Stimulated activated CD8-positive, alpha-beta memory T cell treated with anti-CD3 and anti-CD28 coated beads, Interleukin-2, amount 100 ng/mL, for 48 hours (primary cell): ENCODE measurements around the gene LGALS7B.
"Not testable (repeated sequence)": the region's sequence is repeated elsewhere in the genome, so short reads cannot be mapped to it uniquely, and the experiment has no call there.

Experiments
- DNase-seq, 2 donors: peaks; one replicate each; pipeline ENCODE4 v3.0.0-alpha.2; 2020; ENCODE audit warnings: low read depth in 2 of 2

LGALS7B gene

GRCh38 chr19:38788478-38789243 lies at the start of gene LGALS7B:
Gene LGALS7B (plus strand): TSS chr19:38789200. CDS start chr19:38789227, 27 bp downstream.
- DNase-seq, result no peak

DNA sequence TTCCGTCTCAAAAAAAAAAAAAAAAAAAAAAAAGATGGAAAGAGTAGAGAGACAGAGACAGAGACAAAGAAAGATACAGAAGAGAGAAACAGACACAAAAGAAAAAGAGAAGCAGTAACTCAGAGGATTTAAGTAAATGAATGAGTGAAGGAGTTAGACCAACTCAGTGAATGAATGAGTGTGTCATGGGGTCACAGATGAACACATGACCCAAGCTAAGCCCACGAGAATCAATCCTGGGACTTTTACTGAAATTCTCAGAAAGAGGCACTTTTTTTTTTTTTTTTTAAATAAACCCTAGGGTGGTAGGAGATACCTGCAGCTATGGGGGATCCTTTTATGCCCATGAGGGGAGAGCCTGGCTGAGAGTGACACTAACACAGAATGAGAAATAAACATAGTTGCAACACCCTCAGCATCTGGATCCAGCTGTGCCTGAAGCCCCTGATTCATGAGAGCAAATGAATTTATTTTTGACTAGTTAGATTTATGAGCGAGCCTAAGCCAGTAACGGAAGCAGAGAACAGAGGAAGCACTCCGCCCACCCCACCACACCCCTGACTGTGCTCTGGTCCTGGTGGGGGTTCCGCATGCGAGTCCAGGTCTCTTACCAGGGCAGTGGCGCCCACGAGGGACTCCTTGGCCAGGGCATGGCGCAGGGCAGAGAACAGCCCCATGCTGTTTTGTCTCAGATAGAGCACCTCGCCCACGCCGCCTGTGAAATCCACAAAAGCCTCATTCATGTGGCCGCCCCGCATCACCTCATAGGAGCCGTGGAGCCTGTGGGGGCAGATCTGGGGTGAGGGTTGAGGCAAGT lies 49.4 kb upstream of the LGALS7B start:
- no peak for DNase-seq

DNA sequence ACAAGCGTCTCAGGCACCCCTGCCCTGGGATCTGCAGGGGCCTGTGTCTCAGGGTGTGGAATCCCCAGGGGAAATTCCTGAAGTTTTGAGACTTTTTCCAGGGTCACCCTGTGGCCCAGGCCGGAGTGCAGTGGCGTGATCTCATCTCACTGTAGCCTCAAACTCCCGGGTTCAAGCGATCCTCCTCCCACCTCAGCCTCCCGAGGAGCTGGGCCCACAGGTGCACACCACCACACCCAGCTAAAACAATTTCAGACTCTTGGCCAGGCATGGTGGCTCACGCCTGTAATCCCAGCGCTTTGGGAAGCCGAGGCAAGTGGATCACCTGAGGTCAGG lies 48.8 kb upstream of the LGALS7B start:
- DNase-seq, result no peak

- no peak for DNase-seq
These were observed 48.1 kb upstream of the LGALS7B start for GRCh38 chr19:38740932-38741331.

GRCh38 chr19:38741670-38742069 lies 47.3 kb upstream of the LGALS7B start:
- no peak for DNase-seq

GRCh38 chr19:38742296-38742695 lies 46.7 kb upstream of the LGALS7B start:
- no peak for DNase-seq

DNA sequence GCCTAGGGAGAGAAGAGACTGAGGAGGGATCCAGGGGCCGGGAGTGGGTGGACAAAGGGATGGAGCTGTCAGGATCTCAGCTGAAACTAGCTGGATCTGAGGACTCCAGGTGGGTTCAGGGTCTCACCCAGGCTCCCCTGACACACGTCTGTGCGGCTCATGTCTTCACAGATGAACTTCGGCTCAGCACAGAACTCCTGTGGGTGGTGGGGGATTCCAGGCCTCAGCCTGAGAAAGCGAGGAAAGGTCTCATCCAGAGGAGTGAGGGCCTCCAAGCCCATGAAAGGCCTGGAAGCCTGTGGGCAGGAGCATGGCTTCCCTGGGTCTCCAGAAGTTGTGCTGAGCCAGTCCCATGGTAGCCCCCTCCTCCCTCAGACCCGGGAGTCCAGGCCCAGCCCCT lies 46.1 kb upstream of the LGALS7B start:
- DNase-seq, result no peak

GRCh38 chr19:38743394-38744297 lies 45.4 kb upstream of the LGALS7B start:
- DNase-seq, result no peak

- no peak for DNase-seq
These were observed 44.7 kb upstream of the LGALS7B start, which contains the start of gene CAPN12 for GRCh38 chr19:38744298-38744681. Gene CAPN12 (minus strand): TSS chr19:38744474. CDS start chr19:38744165, 309 bp downstream.

DNA sequence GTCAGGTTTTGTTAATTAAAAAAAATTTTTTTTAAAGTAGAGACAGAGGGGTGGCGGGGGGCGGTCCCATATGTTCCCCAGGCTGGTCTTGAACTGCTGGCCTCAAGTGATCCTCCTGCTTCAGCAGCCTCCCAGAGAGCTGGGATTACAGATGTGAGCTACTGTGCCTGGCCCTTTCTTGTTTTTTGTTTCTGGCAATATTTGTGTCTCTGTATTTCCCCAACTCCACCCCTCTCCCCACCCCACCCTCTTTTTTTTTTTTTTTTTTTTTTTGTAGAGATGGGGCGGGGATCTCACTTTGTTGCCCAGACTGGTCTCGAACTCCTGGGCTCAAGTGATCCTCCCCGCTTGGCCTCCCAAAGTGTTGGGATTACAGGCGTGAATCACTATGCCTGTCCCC lies 44.1 kb upstream of the LGALS7B start:
- DNase-seq, result no peak

DNA sequence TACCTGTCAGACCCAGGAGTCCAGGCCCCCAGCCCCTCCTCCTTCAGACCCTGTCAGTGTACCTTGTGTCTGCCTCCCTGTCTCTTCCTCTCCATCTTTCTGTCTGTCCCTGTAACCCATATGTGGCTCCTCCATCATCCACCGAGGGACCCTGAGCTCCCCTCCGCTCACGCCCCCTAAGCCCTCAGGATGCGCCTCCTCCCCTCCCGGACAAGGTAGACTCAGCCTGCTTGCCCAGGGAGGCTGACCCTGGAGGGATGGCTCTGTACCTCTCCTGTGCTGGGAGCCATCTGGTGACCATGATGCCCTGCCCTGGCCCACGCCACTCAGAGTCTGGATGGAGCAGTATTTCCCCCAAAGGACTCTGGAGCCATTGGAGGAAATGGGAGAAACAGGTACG lies 43.7 kb upstream of the LGALS7B start:
- no peak for DNase-seq

DNA sequence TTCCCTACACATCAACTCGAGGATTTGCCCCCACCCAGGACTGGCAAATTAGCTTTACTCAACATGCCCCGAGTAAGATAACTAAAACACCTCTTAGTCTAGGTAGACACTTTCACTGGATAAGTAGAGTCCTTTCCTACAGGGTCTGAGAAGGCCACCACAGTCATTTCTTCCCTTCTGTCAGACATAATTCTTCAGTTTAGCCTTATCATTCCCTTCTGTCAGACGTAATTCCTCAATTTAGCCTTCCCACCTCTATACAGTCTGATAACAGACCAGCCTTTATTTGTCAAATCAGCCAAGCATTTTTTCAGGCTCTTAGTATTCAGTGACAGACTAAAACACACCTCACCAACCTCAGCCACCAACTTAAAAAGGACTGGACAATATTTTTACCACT lies 35.2 kb upstream of the LGALS7B start:
- DNase-seq, result not testable (repeated sequence)

- DNase-seq, result not testable (repeated sequence)
These were observed 34.8 kb upstream of the LGALS7B start for GRCh38 chr19:38754196-38754595.

GRCh38 chr19:38759590-38760003 lies 29.4 kb upstream of the LGALS7B start:
- no peak for DNase-seq

GRCh38 chr19:38760805-38761517 lies 28.0 kb upstream of the LGALS7B start:
- not testable (repeated sequence) for DNase-seq

DNA sequence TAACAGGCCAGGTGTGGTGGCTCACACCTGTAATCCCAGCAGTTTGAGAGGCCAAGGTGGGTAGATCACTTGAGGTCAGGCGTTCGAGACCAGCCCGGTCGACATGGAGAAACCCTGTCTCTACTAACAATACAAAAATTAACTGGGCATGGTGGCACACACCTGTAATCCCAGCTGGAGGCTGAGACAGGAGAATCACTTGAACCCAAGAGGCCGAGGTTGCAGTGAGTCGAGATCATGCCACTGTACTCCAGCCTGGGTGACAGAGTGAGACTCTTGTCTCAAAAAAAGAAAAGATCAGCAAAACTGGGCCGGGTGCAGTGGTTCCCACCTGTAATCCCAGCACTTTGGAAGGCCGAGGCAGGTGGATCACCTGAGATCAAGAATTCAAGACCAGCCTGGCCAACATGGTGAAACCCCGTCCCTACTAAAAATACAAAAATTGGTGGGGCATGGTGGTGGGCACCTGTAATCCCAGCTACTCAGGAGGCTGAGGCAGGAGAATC lies 27.1 kb upstream of the LGALS7B start:
- DNase-seq, result not testable (repeated sequence)

- no peak for DNase-seq
These were observed 25.2 kb upstream of the LGALS7B start for GRCh38 chr19:38763795-38764220.

DNA sequence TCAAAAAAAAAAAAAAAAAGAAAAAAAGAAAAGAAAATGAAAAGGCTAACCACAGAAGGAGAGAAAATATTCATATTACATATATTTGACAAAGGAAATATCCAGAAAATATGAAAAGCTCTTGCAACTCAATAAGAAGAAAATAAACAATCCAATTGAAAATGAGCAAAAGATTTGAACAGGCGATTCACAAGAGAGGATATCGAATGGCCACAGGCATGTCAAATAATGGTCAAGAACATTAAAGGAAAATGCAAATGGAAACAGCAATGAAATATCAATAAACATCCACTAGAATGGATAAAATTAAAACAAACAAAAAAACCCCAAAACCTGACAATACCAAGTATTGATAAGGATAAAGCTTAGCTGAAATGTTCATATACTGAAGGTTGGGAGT lies 23.8 kb upstream of the LGALS7B start:
- no peak for DNase-seq

DNA sequence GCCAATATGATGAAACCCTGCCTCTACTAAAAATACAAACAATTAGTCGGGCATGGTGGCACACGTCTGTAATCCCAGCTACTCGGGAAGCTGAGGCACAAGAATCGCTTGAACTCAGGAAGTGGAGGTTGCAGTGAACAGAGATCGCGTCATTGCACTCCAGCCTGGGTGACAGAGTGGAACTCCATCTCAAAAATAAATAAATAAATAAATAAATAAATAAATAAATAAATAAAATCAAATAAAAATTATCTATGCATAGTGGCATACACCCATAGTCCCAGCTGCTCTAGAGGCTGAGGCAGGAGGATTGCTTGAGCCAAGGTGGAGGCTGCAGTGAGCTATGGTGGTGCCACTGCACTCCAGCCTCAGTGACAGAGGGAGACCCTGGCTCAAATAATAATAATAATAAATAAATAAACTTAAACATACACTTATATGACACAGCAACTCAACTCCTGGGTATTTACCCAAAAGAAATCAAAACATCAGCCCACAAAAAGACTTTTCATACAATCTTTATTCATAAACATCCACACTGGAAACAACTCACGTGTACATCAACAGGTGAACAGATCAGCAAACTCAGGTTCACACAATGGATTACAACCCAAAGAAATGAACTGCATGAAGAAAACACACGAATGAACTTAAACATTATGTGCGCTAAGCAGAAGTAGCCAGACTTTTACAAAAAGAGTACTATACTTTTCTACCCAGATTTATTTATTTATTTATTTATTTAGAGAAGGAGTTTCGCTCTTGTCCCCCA lies 22.5 kb upstream of the LGALS7B start:
- no peak for DNase-seq

DNA sequence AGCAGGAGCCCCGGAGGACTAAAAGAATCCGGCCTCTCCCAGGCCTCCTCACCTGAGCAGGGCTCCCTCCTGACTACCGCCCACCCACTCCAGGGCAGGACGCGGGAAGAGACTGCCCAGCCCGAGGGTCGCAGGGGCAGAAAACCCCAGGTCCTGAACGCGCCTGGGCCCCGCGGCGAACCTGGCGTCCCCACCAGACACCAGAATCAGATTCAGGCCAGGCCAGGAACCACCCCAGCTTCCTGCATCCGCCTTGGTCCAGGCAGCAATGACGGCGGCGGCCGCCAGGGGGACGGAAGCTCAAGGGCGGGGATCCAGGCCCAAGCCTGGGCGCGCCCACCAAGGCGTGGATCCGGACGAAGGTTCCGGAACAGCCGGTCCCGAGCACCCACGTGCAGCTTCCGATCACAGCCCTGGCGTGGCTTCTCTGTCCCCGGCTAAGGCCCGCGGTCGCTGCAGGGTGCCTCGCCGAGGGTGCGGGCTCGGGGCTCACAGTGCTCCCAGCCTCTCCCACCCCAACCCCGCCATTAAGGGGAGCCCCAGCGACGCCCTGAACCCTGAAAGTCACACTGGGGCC lies 19.3 kb upstream of the LGALS7B start:
- DNase-seq, result peak; percentile 83 to 87
